B cell (primary cell): ENCODE measurements around the gene HDDC2. TPM values are rescaled to one million over a fixed set of nuclear protein-coding genes. Genes with fewer than 3 reads are reported as not detected.

Experiments used
- ATAC-seq: fragments of 200-7000 bp; cut with Tn5 transposase; one replicate; pipeline ENCODE4 v1.10.0; 2021; ENCODE audit warnings: low read depth, mild to moderate bottlenecking, moderate number of reproducible peaks, moderate library complexity
- CTCF ChIA-PET: fragments of 350-600 bp; sonication (Branson Sonifier 250); formaldehyde crosslinking; loops from one replicate; lab custom pipeline; 2021; ENCODE audit warnings: antibody characterized with exemption, inconsistent platforms; lab: Charles Lee
- POLR2A ChIA-PET: fragments of 350-600 bp; sonication (Branson Sonifier 250); formaldehyde crosslinking; loops from one replicate; lab custom pipeline; 2021; ENCODE audit warnings: antibody characterized with exemption; lab: Charles Lee
- DNase-seq: peaks from one replicate; pipeline ENCODE4 v3.0.0; 2013
- H2AFZ ChIP-seq: 2 replicates; pipeline ENCODE4 v1.6.1; 2012; ENCODE audit warnings: mild to moderate bottlenecking, low read depth, low read length; ENCODE audit not compliant: insufficient read depth, poor library complexity, severe bottlenecking
- H3K27ac ChIP-seq, 2 donors: 1 replicate in 1 of 2; 2 replicates in 1 of 2; pipeline ENCODE4 v1.5.1; 2012 to 2013; ENCODE audit warnings: low read length in 2 of 2, mild to moderate bottlenecking in 2 of 2, moderate library complexity in 1 of 2
- H3K27me3 ChIP-seq, 4 experiments: fragments of 200-600 bp in 1 of 4; sonication (generic) in 1 of 4; replicated peaks in 1 of 4; 1 replicate in 2 of 4; 2 replicates in 2 of 4; pipeline versions ENCODE4 v1.6.1 to v1.7.0; 2013 to 2016; ENCODE audit warnings: low read length in 3 of 4, mild to moderate bottlenecking in 2 of 4, mixed read lengths in 1 of 4, moderate library complexity in 1 of 4; ENCODE audit not compliant: insufficient read depth in 4 of 4, control insufficient read depth in 3 of 4; ENCODE audit errors: control extremely low read depth in 1 of 4
- H3K36me3 ChIP-seq, 2 experiments: replicated peaks in 1 of 2; 1 replicate in 1 of 2; 2 replicates in 1 of 2; pipeline versions ENCODE4 v1.6.1 to v1.7.1; 2013; ENCODE audit warnings: low read length in 1 of 2; ENCODE audit not compliant: insufficient read depth in 2 of 2, control insufficient read depth in 1 of 2; ENCODE audit errors: control extremely low read depth in 1 of 2, extremely low read depth in 1 of 2
- H3K4me1 ChIP-seq, 2 donors: fragments of 200-600 bp in 1 of 2; sonication (generic) in 1 of 2; 1 replicate in 1 of 2; 2 replicates in 1 of 2; pipeline versions ENCODE4 v1.5.1 to v1.6.1; 2013 to 2017; ENCODE audit warnings: low read length in 2 of 2; ENCODE audit not compliant: control insufficient read depth in 2 of 2, insufficient read depth in 2 of 2
- H3K4me2 ChIP-seq: replicated peaks from 2 replicates; pipeline ENCODE3; 2012; ENCODE audit warnings: mild to moderate bottlenecking, low read depth, low read length; ENCODE audit not compliant: poor library complexity, severe bottlenecking
- H3K4me3 ChIP-seq, 5 experiments: fragments of 200-600 bp in 1 of 5; sonication (generic) in 1 of 5; 1 replicate in 3 of 5; 2 replicates in 2 of 5; pipeline versions ENCODE4 v1.5.1 to v1.7.0; 2011 to 2016; ENCODE audit warnings: low read length in 4 of 5, mild to moderate bottlenecking in 4 of 5, low read depth in 2 of 5, control low read depth in 1 of 5, moderate library complexity in 1 of 5; ENCODE audit not compliant: insufficient read depth in 1 of 5; ENCODE audit errors: control extremely low read depth in 1 of 5, extremely low read depth in 1 of 5
- H3K79me2 ChIP-seq: fragments of 200-600 bp; sonication (generic); one replicate; pipeline ENCODE4 v1.6.0; 2016; ENCODE audit warnings: low read length; ENCODE audit not compliant: control insufficient read depth, insufficient read depth
- H3K9ac ChIP-seq: fragments of 200-600 bp; sonication (generic); 2 replicates; pipeline ENCODE4 v1.6.1; 2017; ENCODE audit warnings: mild to moderate bottlenecking, low read length, moderate library complexity
- H3K9me3 ChIP-seq, 3 donors: one replicate each; pipeline versions ENCODE4 v1.6.1 to v1.7.1; 2013; ENCODE audit warnings: low read length in 2 of 3; ENCODE audit not compliant: control insufficient read depth in 2 of 3, insufficient read depth in 1 of 3; ENCODE audit errors: control extremely low read depth in 1 of 3
- H4K20me1 ChIP-seq: 2 replicates; pipeline ENCODE4 v1.6.0; 2012; ENCODE audit warnings: mild to moderate bottlenecking, low read length; ENCODE audit not compliant: insufficient read depth, control insufficient read depth, poor library complexity, severe bottlenecking
- H3K27ac Mint-ChIP-seq: one replicate; pipeline ENCODE4 v1.8.0; 2021; ENCODE audit warnings: mixed read lengths
- H3K27me3 Mint-ChIP-seq: one replicate; pipeline ENCODE4 v1.8.0; 2021; ENCODE audit warnings: mixed read lengths
- H3K4me1 Mint-ChIP-seq: one replicate; pipeline ENCODE4 v1.8.0; 2021; ENCODE audit warnings: mixed read lengths
- H3K4me3 Mint-ChIP-seq: one replicate; pipeline ENCODE4 v1.8.0; 2021; ENCODE audit warnings: mixed read lengths
- H3K9me3 Mint-ChIP-seq: one replicate; pipeline ENCODE4 v1.8.0; 2022; ENCODE audit warnings: mixed read lengths; ENCODE audit not compliant: insufficient read depth
- CTCF ChIP-seq: fragments of 200-600 bp; IDR thresholded peaks from one replicate; pipeline ENCODE4 v1.8.0; 2022; ENCODE audit warnings: antibody characterized with exemption, mild to moderate bottlenecking
- EZH2 ChIP-seq: IDR thresholded peaks from 2 replicates; pipeline ENCODE4 v1.6.1; 2012; ENCODE audit warnings: borderline replicate concordance, low read depth, mild to moderate bottlenecking, moderate library complexity, low read length; ENCODE audit not compliant: insufficient read depth, poor library complexity, severe bottlenecking
- WGBS: methylation state at CpG from one replicate; pipeline ENCODE4 v1.1.5; 2013; ENCODE audit warnings: missing lambda C conversion rate; ENCODE audit not compliant: insufficient coverage; 5-methylcytosine and 5-hydroxymethylcytosine counted together
- intact Hi-C: fragments of 100-400 bp; cut with micrococcal nuclease; formaldehyde crosslinking; loops from one replicate; pipeline ENCODE4 v1.10.0; 2022
- polyA plus RNA-seq: library from polyadenylated mRNA; depleted of rRNA; stranded (reverse); fragments of >200 nt; gene quantifications from 2 replicates; pipeline ENCODE4 v1.2.3, GENCODE V29; 2012
- total RNA-seq, 2 donors: library from RNA; stranded (reverse); fragments of 120-200 nt in 1 of 2; gene quantifications; 1 replicate in 1 of 2; 2 replicates in 1 of 2; pipeline versions ENCODE4 v1.2.3 to v1.2.4, GENCODE V29; 2013 to 2022

HDDC2 gene
- total and polyA plus RNA-seq, 2 donors (not counting 1 experiment from before 2014, with no cell fraction given): 31.6 to 37.6 TPM

DNA sequence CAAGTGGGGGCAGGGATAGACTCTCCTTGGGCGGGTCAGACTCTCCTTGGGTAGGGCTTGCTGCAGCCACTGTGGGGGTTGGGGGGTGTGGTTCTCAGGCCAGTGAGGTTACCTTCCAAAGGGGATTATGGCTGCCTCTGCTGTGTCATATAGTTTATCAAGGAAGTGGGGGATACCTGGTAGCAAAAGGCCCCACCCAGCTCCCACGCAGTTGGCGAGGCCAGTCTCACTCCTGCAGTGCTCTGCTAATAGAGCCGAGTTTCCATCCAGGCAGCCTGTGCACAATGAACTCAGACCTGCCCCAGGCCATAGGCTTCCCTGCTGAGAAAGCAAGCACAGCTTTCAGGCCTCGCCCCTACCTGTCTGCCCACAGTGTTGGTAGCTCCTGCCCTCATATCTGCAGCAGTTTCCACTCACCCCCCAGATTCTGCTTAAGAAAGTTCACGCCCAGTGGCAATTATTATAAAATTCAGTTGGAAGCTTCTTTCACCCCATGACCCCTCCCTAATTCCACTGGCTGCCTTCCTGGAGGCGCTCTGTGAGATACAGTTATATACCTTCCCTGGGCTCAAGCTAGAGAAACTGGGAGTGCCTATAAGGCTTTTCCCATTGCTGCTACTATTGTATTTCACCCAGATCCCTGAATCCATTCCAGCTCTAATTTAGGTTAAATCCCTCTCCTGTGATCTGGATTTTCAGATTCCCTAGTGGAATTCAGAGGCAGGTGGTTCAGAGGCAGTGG lies 56.1 kb downstream of the HDDC2 start:
- intact Hi-C loops: no loop called here
- POLR2A ChIA-PET: no interaction called here
- Histone ChIP-seq H3K79me2 (no peaks in the 10 kb centered on the region), H3K4me3 (no peak overlapping the region), H3K4me1 (no peaks in the 10 kb centered on the region), H3K9ac (no peak overlapping the region), H4K20me1 (no peaks in the 10 kb centered on the region), H3K4me2 (no peak overlapping the region), H3K27me3 (no peaks in the 10 kb centered on the region), H2AFZ (no peak overlapping the region), H3K27ac (no peak overlapping the region), H3K36me3 (no peaks in the 10 kb centered on the region), H3K9me3 (peaks cover 0 to 10% (median 6%) of the 10 kb centered on the region in 3 donors)
- TF ChIP-seq EZH2 (no peak), CTCF (no peak)
- 94% methylated on average over 7 of the region's 7 CpGs for WGBS
- Mint-ChIP-seq H3K27ac (no peak overlapping the region), H3K27me3 (peaks cover 12% of the 10 kb centered on the region), H3K4me1 (no peaks in the 10 kb centered on the region), H3K9me3 (peaks cover 15% of the 10 kb centered on the region), H3K4me3 (no peak overlapping the region)
- ATAC-seq (no peak), DNase-seq (no peak)
- CTCF ChIA-PET: no interaction called here

GRCh38 chr6:125245109-125245508 lies 56.7 kb downstream of the HDDC2 start:
- no peaks in the 10 kb centered on the region for H3K4me1 Mint-ChIP-seq
- no peak overlapping the region for H3K27ac Mint-ChIP-seq
- no peak overlapping the region for H3K27ac ChIP-seq
- no peak overlapping the region for H3K4me3 ChIP-seq
- no peaks in the 10 kb centered on the region for H3K27me3 ChIP-seq
- H4K20me1 ChIP-seq: no peaks in the 10 kb centered on the region
- WGBS: 97% methylated on average over 4 of the region's 4 CpGs
- no peak overlapping the region for H3K9ac ChIP-seq
- POLR2A ChIA-PET: no interaction called here
- peaks cover 0 to 10% (median 6%) of the 10 kb centered on the region in 3 donors for H3K9me3 ChIP-seq
- CTCF ChIA-PET: no interaction called here
- H3K79me2 ChIP-seq: no peaks in the 10 kb centered on the region
- H3K4me1 ChIP-seq: no peaks in the 10 kb centered on the region
- no peaks in the 10 kb centered on the region for H3K36me3 ChIP-seq
- H3K27me3 Mint-ChIP-seq: peaks cover 12% of the 10 kb centered on the region
- no peak for ATAC-seq
- H3K9me3 Mint-ChIP-seq: peaks cover 17% of the 10 kb centered on the region
- intact Hi-C loops: no loop called here
- no peak overlapping the region for H3K4me3 Mint-ChIP-seq
- H3K4me2 ChIP-seq: no peak overlapping the region
- H2AFZ ChIP-seq: no peak overlapping the region
- no peak for TF ChIP-seq EZH2
- TF ChIP-seq CTCF: no peak
- DNase-seq: no peak
